Stimulated activated CD4-positive, alpha-beta T cell treated with anti-CD3 and anti-CD28 coated beads, TNF-alpha, amount 100 ng/mL, for 4 hours (primary cell): ENCODE results near the gene SLC9C1.

Source experiments
- DNase-seq, 3 experiments: peaks; one replicate each; pipeline ENCODE4 v3.0.0-alpha.2; 2020; ENCODE audit warnings: low read depth in 3 of 3

The SLC9C1 gene

GRCh38 chr3:112293368-112294321 lies at the start of gene SLC9C1:
SLC9C1 (minus strand) TSS chr3:112294216; CDS start chr3:112286791, 7,425 bp downstream.
- DNase-seq, result peak in 1 of 3 experiments; percentile 10

- DNase-seq, result no peak
Observed at GRCh38 chr3:112341386-112341785, 47.4 kb upstream of the SLC9C1 start.

- no peak for DNase-seq
Observed at GRCh38 chr3:112339609-112340008, 45.6 kb upstream of the SLC9C1 start.

- no peak for DNase-seq
Observed at GRCh38 chr3:112339134-112339533, 45.1 kb upstream of the SLC9C1 start.

- no peak for DNase-seq
Observed at GRCh38 chr3:112338727-112339056, 44.7 kb upstream of the SLC9C1 start.

GRCh38 chr3:112338021-112338726 lies 44.2 kb upstream of the SLC9C1 start:
- no peak for DNase-seq

GRCh38 chr3:112335434-112335781 lies 41.4 kb upstream of the SLC9C1 start:
- no peak for DNase-seq

GRCh38 chr3:112334691-112335433 lies 40.8 kb upstream of the SLC9C1 start:
- DNase-seq, result no peak

GRCh38 chr3:112333381-112334317 lies 39.6 kb upstream of the SLC9C1 start:
- no peak for DNase-seq

GRCh38 chr3:112333002-112333380 lies 39.0 kb upstream of the SLC9C1 start, which contains the start of gene CD200:
CD200 (plus strand) TSS chr3:112333156; CDS start chr3:112333213, 57 bp downstream.
- peak; percentile 28 to 53 (median 51) for DNase-seq

- no peak for DNase-seq
Observed at GRCh38 chr3:112331851-112332250, 37.8 kb upstream of the SLC9C1 start.

- DNase-seq, result no peak
Observed at GRCh38 chr3:112327371-112327951, 33.4 kb upstream of the SLC9C1 start.

- DNase-seq, result no peak
Observed at GRCh38 chr3:112321867-112322652, 28.0 kb upstream of the SLC9C1 start.

- DNase-seq, result no peak
Observed at GRCh38 chr3:112320691-112321090, 26.7 kb upstream of the SLC9C1 start.

GRCh38 chr3:112319516-112320276 lies 25.7 kb upstream of the SLC9C1 start:
- DNase-seq, result no peak

- no peak for DNase-seq
Observed at GRCh38 chr3:112315791-112316190, 21.8 kb upstream of the SLC9C1 start.

- no peak for DNase-seq
Observed at GRCh38 chr3:112314649-112315048, 20.6 kb upstream of the SLC9C1 start.

GRCh38 chr3:112308151-112308911 lies 14.3 kb upstream of the SLC9C1 start:
- no peak for DNase-seq
